Measurements from ENCODE around the gene COPZ1.

The COPZ1 gene

GRCh38 chr12:54377007-54377406 is 52.1 kb downstream of the COPZ1 start:
- DNase-seq (no peak), ATAC-seq (no peak)

DNA sequence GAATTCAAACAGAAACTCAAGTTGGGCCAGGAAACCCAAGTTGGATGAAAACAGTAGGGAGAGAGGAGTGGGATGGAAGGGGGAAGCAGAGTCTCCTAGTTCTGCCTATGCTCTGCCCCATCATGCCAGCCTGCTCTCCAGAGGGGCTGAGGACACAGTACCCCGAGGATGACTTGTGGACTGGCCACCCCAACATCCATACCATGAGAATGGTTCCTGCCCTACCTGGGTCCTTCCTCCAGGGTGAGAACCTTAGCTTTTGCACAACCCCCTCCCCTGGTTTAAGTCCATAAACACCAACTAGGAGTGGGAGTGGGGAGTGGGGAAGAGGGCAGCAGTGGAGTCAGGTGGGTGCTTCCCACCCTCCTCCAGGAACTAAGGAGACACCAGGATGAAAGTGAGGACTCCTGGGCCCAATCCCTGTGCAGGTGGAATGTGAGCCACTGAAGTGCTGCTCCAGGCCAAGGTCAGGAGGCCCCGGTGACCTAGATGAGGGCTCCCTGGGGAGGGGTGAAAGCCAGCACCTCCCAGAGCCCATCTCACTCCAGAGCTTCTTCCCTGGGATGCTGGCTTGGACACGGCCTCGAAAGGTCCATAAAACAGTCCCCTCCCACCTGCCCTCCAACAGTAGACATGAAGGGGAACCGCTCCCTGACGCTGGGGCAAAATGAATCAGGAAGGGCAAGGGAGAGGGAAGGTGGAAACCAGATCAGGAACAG is 53.0 kb downstream of the COPZ1 start:
- DNase-seq (no peak), ATAC-seq (no peak)

DNA sequence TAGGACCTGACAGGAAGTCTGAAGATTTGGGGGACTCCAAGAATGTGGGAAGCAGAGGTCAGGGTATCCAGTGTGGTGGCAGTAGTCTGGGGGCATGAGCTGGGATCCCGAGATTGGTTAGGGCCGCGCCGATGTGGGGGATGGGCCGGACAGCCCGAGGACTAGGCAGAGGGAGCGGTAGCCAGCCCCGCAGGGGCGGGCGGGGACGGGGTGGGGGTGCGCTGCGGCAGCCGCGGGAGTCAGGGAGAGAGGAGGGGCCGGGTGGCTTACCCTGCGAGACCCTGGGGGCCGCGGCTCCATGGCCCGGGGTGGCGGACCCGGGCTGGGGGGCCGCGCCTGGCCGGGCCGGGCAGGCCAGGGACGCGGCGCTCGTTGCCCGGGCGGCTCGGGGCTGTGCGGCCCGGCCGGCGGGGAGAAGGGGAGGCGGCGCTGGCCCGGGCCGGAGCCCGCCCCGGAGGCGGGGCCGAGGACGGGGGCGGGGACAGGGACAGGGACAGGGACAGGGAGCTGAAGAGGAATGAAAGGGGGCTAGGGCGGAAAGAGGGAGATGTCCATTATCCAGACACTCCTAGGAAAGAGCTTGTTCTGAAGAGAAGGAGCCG is 54.0 kb downstream of the COPZ1 start:
- DNase-seq = no peak

DNA sequence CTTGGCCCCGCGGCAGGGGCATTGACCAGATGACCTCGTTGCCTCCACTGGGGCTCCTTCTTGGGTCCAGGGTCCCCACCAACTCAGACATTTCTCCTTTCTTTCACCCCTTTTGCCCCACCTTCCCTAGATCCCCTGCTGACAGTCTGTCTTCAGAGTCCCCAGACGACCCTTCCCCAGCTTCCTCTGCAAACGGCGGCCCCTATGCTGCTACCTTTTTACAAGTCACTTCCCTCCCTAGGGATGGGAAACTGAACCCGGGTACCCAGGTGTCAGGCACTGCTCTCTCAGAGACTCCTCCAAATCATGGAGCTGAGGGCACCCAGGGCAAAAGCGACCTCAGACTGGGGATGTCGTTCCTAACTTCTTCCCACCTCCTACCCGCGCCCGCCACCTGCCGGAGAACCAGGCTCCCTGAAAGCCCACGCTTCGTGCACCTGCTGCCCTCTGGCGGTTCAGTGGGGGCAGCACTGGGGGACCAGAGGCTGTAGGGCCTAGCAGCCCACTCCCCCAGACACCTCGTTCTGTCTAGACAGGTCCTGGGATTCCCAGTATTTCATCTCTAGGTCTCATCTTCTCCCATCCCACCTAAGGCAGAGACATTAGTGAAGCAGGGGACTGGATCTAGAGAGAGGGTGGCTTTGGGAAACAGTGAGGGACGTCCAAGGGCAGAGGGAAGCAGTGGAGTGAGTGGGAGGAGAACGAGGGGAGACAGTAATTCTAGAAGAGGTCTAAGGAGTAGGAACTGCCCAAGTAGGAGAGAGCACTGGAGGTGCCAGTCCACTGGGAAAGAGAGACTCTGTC is 54.7 kb downstream of the COPZ1 start:
- ATAC-seq = peak; percentile 79
- DNase-seq = peak; percentile 96

More for the DNA sequence above, 54.0 kb downstream of the COPZ1 start:
- ATAC-seq = no peak

GRCh38 chr12:54381136-54381535 is 56.2 kb downstream of the COPZ1 start:
- DNase-seq (no peak), ATAC-seq (no peak)

GRCh38 chr12:54383041-54383609 is 58.2 kb downstream of the COPZ1 start:
- DNase-seq (peak; percentile 40), ATAC-seq (peak; percentile 76)

GRCh38 chr12:54384591-54385041 is 59.7 kb downstream of the COPZ1 start, which contains the start of gene ZNF385A:
ZNF385A (minus strand) TSS chr12:54384733; CDS start chr12:54384514, 219 bp downstream.
- ATAC-seq = no peak

GRCh38 chr12:54385251-54385914 is 60.5 kb downstream of the COPZ1 start:
- ATAC-seq (no peak), DNase-seq (no peak)

More at GRCh38 chr12:54384591-54385041, 59.7 kb downstream of the COPZ1 start, which contains the start of gene ZNF385A:
- DNase-seq = no peak

DNA sequence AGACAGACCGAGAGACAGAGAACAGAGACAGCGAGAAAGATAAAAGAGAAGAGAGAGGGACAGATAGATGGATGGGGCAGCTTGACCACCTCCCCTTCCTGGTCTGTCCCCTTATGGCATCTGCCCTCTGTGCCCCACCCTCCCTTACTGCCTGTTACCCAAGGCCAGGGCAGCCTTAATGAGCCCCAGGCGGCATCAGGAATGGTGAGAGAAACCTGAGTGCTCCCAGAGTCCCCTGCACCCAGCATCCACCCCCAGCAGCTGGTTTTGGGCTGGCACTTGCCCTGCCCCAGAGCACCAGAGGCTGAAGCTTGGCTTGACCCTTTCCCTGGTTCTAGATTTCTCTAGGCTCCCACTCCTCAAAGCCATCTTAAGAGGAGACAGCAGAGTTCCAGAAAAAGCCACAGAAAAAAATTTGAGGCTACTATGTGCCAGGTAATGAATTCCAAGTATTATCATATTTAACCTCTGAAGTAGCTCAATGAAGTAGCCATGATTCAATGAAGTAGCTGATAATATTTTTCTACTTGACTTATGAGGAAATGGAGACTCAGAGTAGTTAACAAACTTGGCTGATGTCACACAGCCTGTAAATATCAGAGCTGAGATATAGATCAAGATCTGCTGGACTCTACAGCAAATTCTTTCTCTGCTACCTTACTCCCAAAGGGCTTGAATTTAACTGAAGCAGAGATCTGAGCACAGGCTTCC is 61.6 kb downstream of the COPZ1 start:
- no peak for DNase-seq
- no peak for ATAC-seq

- no peak for DNase-seq
Measured at GRCh38 chr12:54387114-54387467, 62.2 kb downstream of the COPZ1 start.

DNA sequence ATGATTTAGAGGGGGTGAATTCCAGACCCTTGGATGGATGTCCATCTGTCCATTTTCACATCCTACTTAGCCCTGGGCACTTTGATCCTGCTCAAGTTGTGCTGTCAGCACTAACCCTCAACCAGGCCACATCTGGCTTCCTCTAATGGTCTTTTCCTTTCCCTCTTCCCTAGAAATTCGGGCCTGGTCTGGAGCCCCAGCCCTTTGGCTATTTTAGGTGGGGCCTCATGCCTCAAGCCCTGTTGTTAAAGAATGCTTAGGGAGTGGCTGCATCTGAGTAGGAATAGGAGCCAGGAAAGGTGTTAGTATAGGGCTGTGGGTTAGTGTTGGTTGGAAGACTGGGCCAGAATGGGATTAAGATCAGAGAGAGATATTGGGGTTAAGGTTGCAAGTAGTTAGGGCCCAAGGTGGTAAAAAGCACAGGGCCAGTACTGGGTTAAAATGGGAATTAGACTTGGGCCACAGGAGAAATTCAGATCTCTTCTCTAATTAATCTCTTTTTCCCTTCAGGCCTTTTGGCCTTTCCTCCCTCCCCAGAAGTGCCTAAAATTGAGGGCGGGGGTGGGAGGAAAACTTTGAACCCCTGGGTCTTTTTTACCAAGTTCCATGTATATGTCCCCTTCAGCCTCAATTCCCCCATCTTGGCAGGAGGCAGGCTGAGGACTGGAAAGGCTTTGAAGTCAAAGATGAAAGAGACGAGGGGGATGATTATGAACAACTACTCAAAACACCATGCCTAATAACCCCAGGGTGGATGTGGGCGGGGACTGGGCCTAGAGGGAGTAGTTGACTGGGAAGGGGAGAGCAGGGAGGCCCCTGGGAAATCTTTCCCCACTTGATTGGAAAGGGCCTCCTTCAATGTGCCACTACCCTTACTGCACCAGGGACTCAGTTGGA is 63.6 kb downstream of the COPZ1 start:
- ATAC-seq (no peak), DNase-seq (no peak)

More at GRCh38 chr12:54387114-54387467, 62.2 kb downstream of the COPZ1 start:
- ATAC-seq = no peak

GRCh38 chr12:54389134-54389508 is 64.2 kb downstream of the COPZ1 start:
- ATAC-seq (no peak), DNase-seq (no peak)

GRCh38 chr12:54389607-54390175 is 64.8 kb downstream of the COPZ1 start:
- no peak for ATAC-seq
- DNase-seq = no peak

DNA sequence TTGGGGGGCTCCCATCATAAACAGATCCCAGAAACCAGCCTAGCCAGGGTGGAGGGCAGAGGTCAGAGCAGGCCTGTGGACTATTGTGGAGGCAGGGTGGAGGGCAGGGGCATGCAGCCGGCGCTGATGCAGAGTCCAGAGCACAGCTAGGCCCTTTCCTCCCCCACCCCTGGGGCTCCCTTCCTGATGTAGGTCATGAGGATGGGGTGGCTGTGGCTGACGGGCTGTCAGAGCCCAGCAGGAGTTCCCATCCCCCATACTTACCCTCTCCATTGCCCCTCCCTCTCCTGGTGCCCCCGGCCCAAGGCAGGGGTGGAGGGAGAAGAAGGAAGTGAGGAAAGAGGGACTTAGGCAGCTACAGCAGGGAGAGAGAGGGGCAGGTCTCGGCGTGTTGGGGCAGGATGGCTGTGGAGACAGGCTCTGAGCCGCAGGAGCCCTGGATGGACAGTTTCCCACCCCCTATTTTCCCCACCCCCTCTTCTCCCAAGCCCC is 65.3 kb downstream of the COPZ1 start:
- no peak for DNase-seq

GRCh38 chr12:54390668-54391551 is 66.0 kb downstream of the COPZ1 start:
- peak; percentile 76 for DNase-seq
- ATAC-seq = peak; percentile 61

More for the DNA sequence above, 65.3 kb downstream of the COPZ1 start:
- no peak for ATAC-seq

- DNase-seq = no peak
- ATAC-seq = no peak
Measured at GRCh38 chr12:54392485-54393206, 67.7 kb downstream of the COPZ1 start.

- ATAC-seq = no peak
- DNase-seq = no peak
Measured at GRCh38 chr12:54393207-54393609, 68.3 kb downstream of the COPZ1 start.

GRCh38 chr12:54393743-54394142 is 68.8 kb downstream of the COPZ1 start:
- ATAC-seq (no peak), DNase-seq (no peak)
